Mucosa of rectum (tissue), 2 donors: ENCODE results near the gene AGXT.
A peak's percentile ranks its signal among the peaks of the same experiment; 100 is the strongest.

ENCODE experiments used
- H3K27ac ChIP-seq, 2 donors: one replicate each; pipeline ENCODE4 v1.7.0; 2013; ENCODE audit warnings: inconsistent platforms in 2 of 2, low read depth in 2 of 2, low read length in 2 of 2
- H3K27me3 ChIP-seq, 2 donors: one replicate each; pipeline ENCODE4 v1.7.0; 2013; ENCODE audit warnings: low read length in 2 of 2; ENCODE audit not compliant: control insufficient read depth in 2 of 2, insufficient read depth in 2 of 2
- H3K36me3 ChIP-seq, 2 donors: one replicate each; pipeline ENCODE4 v1.7.0; 2013; ENCODE audit warnings: low read length in 2 of 2; ENCODE audit not compliant: control insufficient read depth in 2 of 2, insufficient read depth in 2 of 2
- H3K4me1 ChIP-seq, 2 donors: one replicate each; pipeline ENCODE4 v1.7.0; 2013; ENCODE audit warnings: low read length in 2 of 2, mild to moderate bottlenecking in 1 of 2; ENCODE audit not compliant: control insufficient read depth in 2 of 2, insufficient read depth in 2 of 2
- H3K4me3 ChIP-seq, 2 donors: one replicate each; pipeline ENCODE4 v1.7.0; 2013; ENCODE audit warnings: low read length in 2 of 2
- H3K9ac ChIP-seq, 2 donors: one replicate each; pipeline ENCODE4 v1.7.0; 2013; ENCODE audit warnings: low read length in 2 of 2, low read depth in 1 of 2, mild to moderate bottlenecking in 1 of 2
- H3K9me3 ChIP-seq, 2 donors: one replicate each; pipeline ENCODE4 v1.7.0; 2013; ENCODE audit warnings: low read length in 2 of 2; ENCODE audit not compliant: control insufficient read depth in 2 of 2
- donor health status: healthy.
- donor health status: Normal muscosa, but diverticular disease.

Gene AGXT

GRCh38 chr2:240922245-240922981, 53.8 kb downstream of the AGXT start:
- Histone ChIP-seq H3K9me3 (no peaks in the 10 kb centered on the region), H3K9ac (no peak overlapping the region), H3K27me3 (no peaks in the 10 kb centered on the region), H3K4me3 (no peak overlapping the region), H3K4me1 (peaks cover 0 to 2% of the 10 kb centered on the region in 2 donors), H3K36me3 (no peaks in the 10 kb centered on the region), H3K27ac (no peak overlapping the region)

- no peak overlapping the region for H3K4me3 ChIP-seq
- no peaks in the 10 kb centered on the region for H3K27me3 ChIP-seq
- no peaks in the 10 kb centered on the region for H3K36me3 ChIP-seq
- no peak overlapping the region for H3K27ac ChIP-seq
- H3K9me3 ChIP-seq, result no peaks in the 10 kb centered on the region
- no peak overlapping the region for H3K9ac ChIP-seq
- H3K4me1 ChIP-seq, result peaks cover 0 to 2% of the 10 kb centered on the region in 2 donors
These were observed 54.4 kb downstream of the AGXT start for GRCh38 chr2:240922982-240923537.

- H3K27me3 ChIP-seq, result no peaks in the 10 kb centered on the region
- peaks cover 0 to 2% of the 10 kb centered on the region in 2 donors for H3K4me1 ChIP-seq
- no peaks in the 10 kb centered on the region for H3K9me3 ChIP-seq
- no peaks in the 10 kb centered on the region for H3K36me3 ChIP-seq
- no peak overlapping the region for H3K9ac ChIP-seq
- no peak overlapping the region for H3K4me3 ChIP-seq
- H3K27ac ChIP-seq, result no peak overlapping the region
These were observed 56.6 kb downstream of the AGXT start for GRCh38 chr2:240925191-240925567.

- H3K4me3 ChIP-seq, result no peak overlapping the region
- no peaks in the 10 kb centered on the region for H3K36me3 ChIP-seq
- H3K9me3 ChIP-seq, result no peaks in the 10 kb centered on the region
- no peaks in the 10 kb centered on the region for H3K27me3 ChIP-seq
- no peak overlapping the region for H3K27ac ChIP-seq
- peaks cover 0 to 2% of the 10 kb centered on the region in 2 donors for H3K4me1 ChIP-seq
- no peak overlapping the region for H3K9ac ChIP-seq
These were observed 57.2 kb downstream of the AGXT start for GRCh38 chr2:240925568-240926515.

- Histone ChIP-seq H3K27me3 (no peaks in the 10 kb centered on the region), H3K9ac (peak overlapping the region in 1 of 2 donors; percentile 33), H3K4me3 (peak overlapping the region in 1 of 2 donors; percentile 20), H3K4me1 (peaks cover 0 to 2% of the 10 kb centered on the region in 2 donors), H3K36me3 (no peaks in the 10 kb centered on the region), H3K9me3 (no peaks in the 10 kb centered on the region), H3K27ac (no peak overlapping the region)
These were observed 58.1 kb downstream of the AGXT start for GRCh38 chr2:240926516-240927389.

GRCh38 chr2:240927390-240927781, 58.8 kb downstream of the AGXT start:
- Histone ChIP-seq H3K36me3 (no peaks in the 10 kb centered on the region), H3K27me3 (no peaks in the 10 kb centered on the region), H3K4me1 (no peaks in the 10 kb centered on the region), H3K27ac (no peak overlapping the region), H3K9ac (no peak overlapping the region), H3K4me3 (no peak overlapping the region), H3K9me3 (no peaks in the 10 kb centered on the region)

GRCh38 chr2:240928476-240929363, 60.1 kb downstream of the AGXT start:
- Histone ChIP-seq H3K27me3 (no peaks in the 10 kb centered on the region), H3K4me3 (no peak overlapping the region), H3K9me3 (no peaks in the 10 kb centered on the region), H3K36me3 (no peaks in the 10 kb centered on the region), H3K4me1 (no peaks in the 10 kb centered on the region), H3K27ac (no peak overlapping the region), H3K9ac (no peak overlapping the region)

- Histone ChIP-seq H3K4me1 (no peaks in the 10 kb centered on the region), H3K27ac (no peak overlapping the region), H3K27me3 (no peaks in the 10 kb centered on the region), H3K9me3 (no peaks in the 10 kb centered on the region), H3K4me3 (no peak overlapping the region), H3K36me3 (no peaks in the 10 kb centered on the region), H3K9ac (no peak overlapping the region)
These were observed 60.9 kb downstream of the AGXT start for GRCh38 chr2:240929364-240930095.
